ENCODE results near the gene ERG. TPM values are rescaled to one million over a fixed set of nuclear protein-coding genes. Genes with fewer than 3 reads are reported as not detected.

The ERG gene
- total RNA-seq, 1 experiment from 2014 or later = 0.11 TPM

DNA sequence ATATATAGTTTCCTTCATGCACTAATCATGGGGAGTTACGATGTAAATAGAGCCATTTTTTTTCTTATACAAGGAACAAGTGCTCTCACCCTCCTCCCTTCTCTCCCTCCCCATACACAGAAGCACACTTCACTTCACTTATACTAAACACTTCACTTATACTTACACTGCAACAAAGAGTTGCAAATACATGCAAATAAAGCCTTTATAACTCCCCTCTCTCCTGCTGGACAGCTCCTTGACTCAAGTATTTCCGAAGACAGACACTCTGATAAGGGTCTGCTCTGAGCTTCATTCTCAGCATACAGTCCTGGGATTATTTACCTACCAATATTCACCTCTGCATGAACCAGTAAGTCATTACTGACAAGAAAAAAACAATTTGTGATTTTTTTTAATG is 35.6 kb upstream of the ERG start:
- TF ChIP-seq, protein P1, sequence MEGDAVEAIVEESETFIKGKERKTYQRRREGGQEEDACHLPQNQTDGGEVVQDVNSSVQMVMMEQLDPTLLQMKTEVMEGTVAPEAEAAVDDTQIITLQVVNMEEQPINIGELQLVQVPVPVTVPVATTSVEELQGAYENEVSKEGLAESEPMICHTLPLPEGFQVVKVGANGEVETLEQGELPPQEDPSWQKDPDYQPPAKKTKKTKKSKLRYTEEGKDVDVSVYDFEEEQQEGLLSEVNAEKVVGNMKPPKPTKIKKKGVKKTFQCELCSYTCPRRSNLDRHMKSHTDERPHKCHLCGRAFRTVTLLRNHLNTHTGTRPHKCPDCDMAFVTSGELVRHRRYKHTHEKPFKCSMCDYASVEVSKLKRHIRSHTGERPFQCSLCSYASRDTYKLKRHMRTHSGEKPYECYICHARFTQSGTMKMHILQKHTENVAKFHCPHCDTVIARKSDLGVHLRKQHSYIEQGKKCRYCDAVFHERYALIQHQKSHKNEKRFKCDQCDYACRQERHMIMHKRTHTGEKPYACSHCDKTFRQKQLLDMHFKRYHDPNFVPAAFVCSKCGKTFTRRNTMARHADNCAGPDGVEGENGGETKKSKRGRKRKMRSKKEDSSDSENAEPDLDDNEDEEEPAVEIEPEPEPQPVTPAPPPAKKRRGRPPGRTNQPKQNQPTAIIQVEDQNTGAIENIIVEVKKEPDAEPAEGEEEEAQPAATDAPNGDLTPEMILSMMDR (conservative IDR thresholded peaks at IDR 0.05) = no peak
- H3K9me3 Mint-ChIP-seq = no peaks in the 10 kb centered on the region
- H2BK20ac ChIP-seq (ENCODE audit: low read depth, low read length, poor library complexity, severe bottlenecking) = no peak overlapping the region

More for the DNA sequence above, 35.6 kb upstream of the ERG start:
- H3K27ac ChIP-seq (ENCODE audit: insufficient read length, low read depth, low read length) = no peak overlapping the region
- Mint-ChIP-seq H3K27ac (no peak overlapping the region), H3K4me1 (peaks cover 11 to 19% of the 10 kb centered on the region in 2 experiments), H3K4me3 (no peak overlapping the region), H3K27me3 (ENCODE audit: low read depth) (no peaks in the 10 kb centered on the region), H3K36me3 (ENCODE audit: insufficient read depth in 1 of 3, low read depth in 3 of 3) (peaks cover 0 to 2% (median 0%) of the 10 kb centered on the region in 3 experiments; a peak in 1 of 7 replicates)
- no peak overlapping the region for H4K5ac ChIP-seq (ENCODE audit: insufficient read length, low read depth, low read length)
- no peak overlapping the region for H2AK5ac ChIP-seq (ENCODE audit: insufficient read length, low read length)
- no peaks in the 10 kb centered on the region for H3K23me2 ChIP-seq (ENCODE audit: insufficient read length, low read depth, low read length, poor library complexity, severe bottlenecking)
- no peaks in the 10 kb centered on the region for H3K79me2 ChIP-seq (ENCODE audit: insufficient read depth, low read length)
- no peaks in the 10 kb centered on the region for H3K27me3 ChIP-seq (ENCODE audit: insufficient read depth, low read length)
- H3K18ac ChIP-seq (ENCODE audit: insufficient read length, low read depth, low read length) = no peak overlapping the region
- H2AFZ ChIP-seq (ENCODE audit: low read length) = no peak overlapping the region
- no peaks in the 10 kb centered on the region for H3K9me3 ChIP-seq (ENCODE audit: control insufficient read depth, low read depth, low read length)
- no peak overlapping the region for H3K9ac ChIP-seq (ENCODE audit: extremely low read depth, insufficient read length, low read length)
- H2BK12ac ChIP-seq (ENCODE audit: insufficient read length, low read depth, low read length) = no peak overlapping the region
- H3K14ac ChIP-seq (ENCODE audit: insufficient read depth, low read length) = no peak overlapping the region
- H3K23ac ChIP-seq (ENCODE audit: insufficient read length, low read depth, low read length) = no peak overlapping the region
- no CpG with 5 or more reads among the region's 2 CpGs for WGBS (ENCODE audit: extremely low coverage, insufficient read length, low lambda C conversion rate)
- no peak overlapping the region for H2BK15ac ChIP-seq (ENCODE audit: low read depth, low read length)
- H2BK120ac ChIP-seq (ENCODE audit: low read depth, low read length, poor library complexity, severe bottlenecking) = no peak overlapping the region
- H4K20me1 ChIP-seq (ENCODE audit: control insufficient read depth, insufficient read depth, insufficient read length) = no peaks in the 10 kb centered on the region
- no peak overlapping the region for H4K91ac ChIP-seq (ENCODE audit: insufficient read length, low read depth, low read length)
- H4K8ac ChIP-seq (replicated peaks; ENCODE audit: insufficient read length, low read depth, low read length) = no peak overlapping the region
- no peak overlapping the region for H3T11ph ChIP-seq (ENCODE audit: low read length)
- H3K4ac ChIP-seq (ENCODE audit: low read depth, low read length) = no peak overlapping the region
- no peak overlapping the region for H3K4me2 ChIP-seq (ENCODE audit: insufficient read depth, insufficient read length, low read length)
- H3K56ac ChIP-seq (ENCODE audit: insufficient read length, low read depth, low read length) = no peak overlapping the region
- H2BK5ac ChIP-seq (ENCODE audit: insufficient read length, low read length) = no peak overlapping the region
- peaks cover 3% of the 10 kb centered on the region; the same call in 1 of the 2 replicates for H3K4me1 ChIP-seq (ENCODE audit: insufficient read depth, low read length)
- DNase-seq = no peak
- H3K79me1 ChIP-seq (ENCODE audit: insufficient read depth, low read depth, low read length, poor library complexity, severe bottlenecking) = no peaks in the 10 kb centered on the region

Measured in H9 (cell line).